HepG2 (cell line): ENCODE results near the gene TMTC1. TPM values are rescaled to one million over a fixed set of nuclear protein-coding genes. Genes with fewer than 3 reads are reported as not detected.

Experiments
- ATAC-seq: fragments of 200-7000 bp; cut with Tn5 transposase; 3 replicates; pipeline ENCODE4 v1.9.1; 2020; ENCODE audit warnings: mild to moderate bottlenecking, moderate library complexity
- BruUV-seq: library from RNA; stranded (reverse); fragments of 400-500 nt; replicated peaks from 2 replicates; lab custom pipeline; 2021; lab: Mats Ljungman, UMichigan
- CTCF ChIA-PET: fragments of 300-600 bp; formaldehyde crosslinking; extraction: SDS; loops from one replicate; lab custom pipeline; 2021; ENCODE audit warnings: low total read pairs, inconsistent platforms, low intra/inter-chr PET ratio; lab: Yijun Ruan, JAX
- POLR2A ChIA-PET: fragments of 350-600 bp; sonication (Branson Sonifier 250); formaldehyde crosslinking; loops from one replicate; lab custom pipeline; 2020; ENCODE audit warnings: antibody characterized with exemption, inconsistent platforms; lab: Yijun Ruan, JAX
- DNase-seq: peaks from one replicate; pipeline ENCODE4 v3.0.0-alpha.2; 2015; ENCODE audit warnings: low spot score
- FAIRE-seq: peaks from 3 replicates; lab custom pipeline; 2011; peaks lifted over from hg19 to GRCh38; lab: Jason Lieb, UNC
- H2AFZ ChIP-seq: one replicate; pipeline ENCODE4 v1.6.1; 2011; ENCODE audit warnings: low read length, inconsistent platforms
- H3K27ac ChIP-seq: fragments of 300-600 bp; 3 replicates; pipeline ENCODE4 v1.8.0; 2011; ENCODE audit warnings: mixed run types, mild to moderate bottlenecking, mixed read lengths, low read length, inconsistent platforms; ENCODE audit not compliant: insufficient read depth; ENCODE audit errors: extremely low read length
- H3K27me3 ChIP-seq, 2 experiments: fragments of 200-600 bp in 1 of 2; 2 replicates in 1 of 2; 3 replicates in 1 of 2; pipeline versions ENCODE4 v1.6.0 to v1.8.0; 2011; ENCODE audit warnings: low read length in 2 of 2, mild to moderate bottlenecking in 2 of 2, moderate library complexity in 2 of 2, inconsistent platforms in 1 of 2; ENCODE audit not compliant: insufficient read depth in 2 of 2, control insufficient read depth in 1 of 2
- H3K36me3 ChIP-seq, 2 experiments: fragments of 200-600 bp in 1 of 2; replicated peaks in 1 of 2; 2 replicates in 1 of 2; 3 replicates in 1 of 2; pipeline versions ENCODE4 v1.5.1 to v1.8.0; 2011; ENCODE audit warnings: low read length in 2 of 2, inconsistent platforms in 1 of 2; ENCODE audit not compliant: insufficient read depth in 2 of 2, control insufficient read depth in 1 of 2
- H3K4me1 ChIP-seq: 2 replicates; pipeline ENCODE4 v1.5.1; 2012; ENCODE audit warnings: low read length, inconsistent platforms; ENCODE audit not compliant: insufficient read depth
- H3K4me2 ChIP-seq: 2 replicates; pipeline ENCODE4 v1.6.0; 2011; ENCODE audit warnings: low read depth, low read length, inconsistent platforms
- H3K4me3 ChIP-seq, 3 experiments: fragments of 200-600 bp in 1 of 3; sonication (generic), shearing (Covaris generic) in 1 of 3; replicated peaks in 1 of 3; 2 replicates each; pipeline ENCODE4 v1.5.1; 2011 to 2016; ENCODE audit warnings: low read length in 3 of 3, inconsistent platforms in 2 of 3, low read depth in 2 of 3, mild to moderate bottlenecking in 2 of 3, control low read depth in 1 of 3, mixed read lengths in 1 of 3; ENCODE audit not compliant: insufficient read depth in 1 of 3
- H3K79me2 ChIP-seq: one replicate; pipeline ENCODE4 v1.6.1; 2011; ENCODE audit warnings: low read length, inconsistent platforms; ENCODE audit not compliant: insufficient read depth
- H3K9ac ChIP-seq: 2 replicates; pipeline ENCODE4 v1.6.0; 2011; ENCODE audit warnings: mild to moderate bottlenecking, low read depth, low read length, inconsistent platforms; ENCODE audit not compliant: insufficient read depth
- H3K9me3 ChIP-seq: 2 replicates; pipeline ENCODE4 v1.5.1; 2012; ENCODE audit warnings: mild to moderate bottlenecking, low read length
- H4K20me1 ChIP-seq: 2 replicates; pipeline ENCODE4 v1.6.0; 2011; ENCODE audit warnings: inconsistent platforms, mild to moderate bottlenecking, low read length, moderate library complexity; ENCODE audit not compliant: insufficient read depth
- HOXA9 ChIP-seq: sonication (generic); formaldehyde crosslinking; IDR thresholded peaks from 2 replicates; pipeline ENCODE4 v1.8.1; 2022; ENCODE audit warnings: missing genetic modification reagents, mild to moderate bottlenecking, moderate library complexity, borderline replicate concordance
- TGIF2 ChIP-seq: IDR thresholded peaks from 2 replicates; pipeline ENCODE4 v1.6.1; 2016; ENCODE audit warnings: control low read depth, missing compliant biosample characterization
- ZNF572 ChIP-seq: sonication (generic); formaldehyde crosslinking; IDR thresholded peaks from 2 replicates; pipeline ENCODE4 v1.5.1; 2020; ENCODE audit warnings: mild to moderate bottlenecking, missing genetic modification reagents
- in situ Hi-C: cut with HindIII; loops from 2 replicates; pipeline ENCODE4 v1.10.0; 2017; ENCODE audit warnings: low pct_unique_long_range_greater_than_20kb; ENCODE audit not compliant: extremely low pct_ligation_motif_present
- intact Hi-C: fragments of 100-400 bp; cut with micrococcal nuclease; formaldehyde crosslinking; loops from one replicate; pipeline ENCODE4 v1.10.0; 2022; ENCODE audit not compliant: unreplicated experiment
- polyA plus RNA-seq, 8 experiments: library from polyadenylated mRNA; depleted of rRNA in 3 of 8; stranded (reverse) in 7 of 8; unstranded in 1 of 8; fragments of >200 nt; fragmentation: Illumina TruSeq in 4 of 8; extraction: Trizol in 4 of 8; gene quantifications; 2 replicates each; pipeline versions ENCODE4 v1.2.1 to v1.2.3, GENCODE V29; 2011 to 2016; ENCODE audit warnings: low read depth in 4 of 8, missing spikeins in 1 of 8, mixed read lengths in 1 of 8; ENCODE audit not compliant: insufficient read depth in 1 of 8
- total RNA-seq, 5 experiments: library from RNA; depleted of rRNA; stranded (reverse); fragments of >200 nt; fragmentation: Illumina TruSeq; extraction: Trizol; gene quantifications; 2 replicates each; pipeline ENCODE4 v1.2.3, GENCODE V29; 2016; ENCODE audit warnings: low read depth in 1 of 5
- TF ChIP-seq, protein P1 (sequence below): sonication (generic); formaldehyde crosslinking; IDR thresholded peaks from 2 replicates; pipeline ENCODE4 v1.4.0; 2020; ENCODE audit warnings: mild to moderate bottlenecking, missing genetic modification reagents
- TF ChIP-seq, protein P2 (sequence below): sonication (generic); formaldehyde crosslinking; IDR thresholded peaks from 2 replicates; pipeline ENCODE4 v1.9.0; 2021; ENCODE audit warnings: missing genetic modification reagents, borderline replicate concordance
- TF ChIP-seq, protein P3 (sequence below): sonication (generic); formaldehyde crosslinking; IDR thresholded peaks from 2 replicates; pipeline ENCODE4 v1.4.0; 2020; ENCODE audit warnings: missing genetic modification reagents
- TF ChIP-seq, protein P4 (sequence below): sonication (generic); formaldehyde crosslinking; IDR thresholded peaks from 2 replicates; pipeline ENCODE4 v1.4.0; 2020; ENCODE audit warnings: low read depth, mild to moderate bottlenecking, missing genetic modification reagents

TMTC1 gene
- total and polyA plus RNA-seq, 2 of the 13 experiments (the other 11 are each of a cell fraction or from before 2014, with no cell fraction given) = 0.69 to 1.8 TPM

DNA sequence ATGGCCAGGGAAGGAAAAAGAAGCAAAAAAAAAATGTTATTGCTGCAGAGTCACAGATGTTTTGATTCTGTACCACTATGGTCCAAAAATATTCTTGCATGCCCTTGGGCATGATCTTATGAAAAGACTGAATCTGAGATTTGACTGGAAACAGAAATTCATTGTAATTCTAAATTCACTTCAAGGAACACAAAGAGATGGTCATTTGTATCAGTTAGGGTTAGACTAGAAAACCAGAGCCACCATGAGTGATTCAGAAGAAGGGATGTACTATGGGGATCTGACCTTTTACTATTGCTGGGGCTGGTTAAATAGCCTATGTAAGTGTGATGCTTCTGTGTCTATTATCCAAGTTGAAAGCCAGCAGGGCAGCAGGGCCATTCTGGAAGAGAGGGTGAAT lies 5.2 kb downstream of the TMTC1 start:
- no peak for FAIRE-seq

More for the DNA sequence above, 5.2 kb downstream of the TMTC1 start:
- ATAC-seq = no peak
- CTCF ChIA-PET = no interaction called here
- no peaks in the 10 kb centered on the region for H3K36me3 ChIP-seq
- no TSS peak for BruUV-seq
- peaks cover 0 to 26% of the 10 kb centered on the region in 2 experiments; a peak in 3 of 5 replicates for H3K27me3 ChIP-seq
- POLR2A ChIA-PET = no interaction called here
- H3K4me1 ChIP-seq = 0 out of 2 replicates have a peak, but pooled peaks cover 10% of the 10 kb centered on the region
- H3K27ac ChIP-seq = no peak overlapping the region
- DNase-seq = no peak
- H4K20me1 ChIP-seq = no peaks in the 10 kb centered on the region
- no peaks in the 10 kb centered on the region for H3K79me2 ChIP-seq
- H3K4me3 ChIP-seq = no peak overlapping the region
- H3K9ac ChIP-seq = no peak overlapping the region
- TF ChIP-seq TGIF2 (CRISPR knock-in tag) = no peak
- no peak for TF ChIP-seq HOXA9 (CRISPR knock-in tag)
- TF ChIP-seq, protein P1, sequence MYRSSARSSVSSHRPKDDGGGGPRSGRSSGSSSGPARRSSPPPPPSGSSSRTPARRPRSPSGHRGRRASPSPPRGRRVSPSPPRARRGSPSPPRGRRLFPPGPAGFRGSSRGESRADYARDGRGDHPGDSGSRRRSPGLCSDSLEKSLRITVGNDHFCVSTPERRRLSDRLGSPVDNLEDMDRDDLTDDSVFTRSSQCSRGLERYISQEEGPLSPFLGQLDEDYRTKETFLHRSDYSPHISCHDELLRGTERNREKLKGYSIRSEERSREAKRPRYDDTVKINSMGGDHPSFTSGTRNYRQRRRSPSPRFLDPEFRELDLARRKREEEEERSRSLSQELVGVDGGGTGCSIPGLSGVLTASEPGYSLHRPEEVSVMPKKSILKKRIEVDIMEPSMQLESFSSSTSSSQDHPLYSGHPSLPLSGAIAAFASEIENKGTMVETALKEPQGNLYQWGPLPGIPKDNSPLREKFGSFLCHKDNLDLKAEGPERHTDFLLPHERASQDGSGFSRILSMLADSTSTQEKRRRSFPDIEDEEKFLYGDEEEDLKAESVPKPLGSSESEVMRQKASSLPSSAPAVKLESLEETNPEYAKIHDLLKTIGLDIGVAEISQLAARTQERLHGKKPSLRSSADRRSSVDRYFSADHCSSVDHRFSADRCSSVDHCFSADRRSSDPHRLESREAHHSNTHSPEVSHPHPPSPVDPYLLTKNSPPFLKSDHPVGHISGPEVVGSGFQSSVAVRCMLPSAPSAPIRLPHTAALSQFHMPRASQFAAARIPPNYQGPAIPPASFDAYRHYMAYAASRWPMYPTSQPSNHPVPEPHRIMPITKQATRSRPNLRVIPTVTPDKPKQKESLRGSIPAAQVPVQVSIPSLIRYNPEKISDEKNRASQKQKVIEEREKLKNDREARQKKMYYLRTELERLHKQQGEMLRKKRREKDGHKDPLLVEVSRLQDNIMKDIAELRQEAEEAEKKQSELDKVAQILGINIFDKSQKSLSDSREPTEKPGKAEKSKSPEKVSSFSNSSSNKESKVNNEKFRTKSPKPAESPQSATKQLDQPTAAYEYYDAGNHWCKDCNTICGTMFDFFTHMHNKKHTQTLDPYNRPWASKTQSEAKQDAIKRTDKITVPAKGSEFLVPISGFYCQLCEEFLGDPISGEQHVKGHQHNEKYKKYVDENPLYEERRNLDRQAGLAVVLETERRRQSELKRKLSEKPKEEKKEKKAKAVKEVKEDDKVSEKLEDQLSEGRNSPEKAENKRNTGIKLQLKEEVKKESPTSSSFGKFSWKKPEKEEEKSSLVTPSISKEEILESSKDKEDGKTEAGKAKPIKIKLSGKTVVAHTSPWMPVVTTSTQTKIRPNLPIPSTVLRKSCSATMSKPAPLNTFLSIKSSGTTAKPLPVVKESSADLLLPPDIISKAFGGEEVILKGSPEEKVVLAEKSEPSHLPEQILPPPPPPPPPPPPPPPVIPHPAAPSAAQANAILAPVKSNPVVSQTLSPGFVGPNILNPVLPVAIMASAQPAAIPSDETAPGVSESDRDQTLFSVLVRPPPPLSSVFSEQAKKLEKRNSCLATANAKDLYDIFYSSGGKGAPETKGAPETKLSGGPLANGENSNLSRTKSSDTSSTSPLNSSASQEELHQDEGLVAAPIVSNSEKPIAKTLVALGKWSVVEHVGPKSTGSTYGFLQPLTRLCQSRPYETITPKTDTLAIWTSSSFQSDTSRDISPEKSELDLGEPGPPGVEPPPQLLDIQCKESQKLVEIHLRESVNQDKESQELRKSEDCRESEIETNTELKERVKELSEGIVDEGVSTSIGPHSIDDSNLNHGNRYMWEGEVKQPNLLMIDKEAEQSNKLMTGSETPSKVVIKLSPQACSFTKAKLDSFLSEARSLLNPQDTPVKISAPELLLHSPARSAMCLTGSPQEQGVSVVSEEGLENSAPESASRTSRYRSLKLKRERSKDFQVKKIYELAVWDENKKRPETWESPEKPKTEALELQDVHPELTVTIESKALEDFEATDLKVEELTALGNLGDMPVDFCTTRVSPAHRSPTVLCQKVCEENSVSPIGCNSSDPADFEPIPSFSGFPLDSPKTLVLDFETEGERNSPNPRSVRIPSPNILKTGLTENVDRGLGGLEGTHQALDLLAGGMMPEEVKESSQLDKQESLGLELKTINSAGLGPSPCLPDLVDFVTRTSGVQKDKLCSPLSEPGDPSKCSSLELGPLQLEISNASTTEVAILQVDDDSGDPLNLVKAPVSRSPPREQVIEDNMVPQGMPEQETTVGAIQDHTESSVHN (CRISPR knock-in tag) = no peak
- TF ChIP-seq, protein P2, sequence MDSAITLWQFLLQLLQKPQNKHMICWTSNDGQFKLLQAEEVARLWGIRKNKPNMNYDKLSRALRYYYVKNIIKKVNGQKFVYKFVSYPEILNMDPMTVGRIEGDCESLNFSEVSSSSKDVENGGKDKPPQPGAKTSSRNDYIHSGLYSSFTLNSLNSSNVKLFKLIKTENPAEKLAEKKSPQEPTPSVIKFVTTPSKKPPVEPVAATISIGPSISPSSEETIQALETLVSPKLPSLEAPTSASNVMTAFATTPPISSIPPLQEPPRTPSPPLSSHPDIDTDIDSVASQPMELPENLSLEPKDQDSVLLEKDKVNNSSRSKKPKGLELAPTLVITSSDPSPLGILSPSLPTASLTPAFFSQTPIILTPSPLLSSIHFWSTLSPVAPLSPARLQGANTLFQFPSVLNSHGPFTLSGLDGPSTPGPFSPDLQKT (CRISPR knock-in tag) = no peak
- TF ChIP-seq, protein P3, sequence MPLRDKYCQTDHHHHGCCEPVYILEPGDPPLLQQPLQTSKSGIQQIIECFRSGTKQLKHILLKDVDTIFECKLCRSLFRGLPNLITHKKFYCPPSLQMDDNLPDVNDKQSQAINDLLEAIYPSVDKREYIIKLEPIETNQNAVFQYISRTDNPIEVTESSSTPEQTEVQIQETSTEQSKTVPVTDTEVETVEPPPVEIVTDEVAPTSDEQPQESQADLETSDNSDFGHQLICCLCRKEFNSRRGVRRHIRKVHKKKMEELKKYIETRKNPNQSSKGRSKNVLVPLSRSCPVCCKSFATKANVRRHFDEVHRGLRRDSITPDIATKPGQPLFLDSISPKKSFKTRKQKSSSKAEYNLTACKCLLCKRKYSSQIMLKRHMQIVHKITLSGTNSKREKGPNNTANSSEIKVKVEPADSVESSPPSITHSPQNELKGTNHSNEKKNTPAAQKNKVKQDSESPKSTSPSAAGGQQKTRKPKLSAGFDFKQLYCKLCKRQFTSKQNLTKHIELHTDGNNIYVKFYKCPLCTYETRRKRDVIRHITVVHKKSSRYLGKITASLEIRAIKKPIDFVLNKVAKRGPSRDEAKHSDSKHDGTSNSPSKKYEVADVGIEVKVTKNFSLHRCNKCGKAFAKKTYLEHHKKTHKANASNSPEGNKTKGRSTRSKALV = no peak
- TF ChIP-seq, protein P4, sequence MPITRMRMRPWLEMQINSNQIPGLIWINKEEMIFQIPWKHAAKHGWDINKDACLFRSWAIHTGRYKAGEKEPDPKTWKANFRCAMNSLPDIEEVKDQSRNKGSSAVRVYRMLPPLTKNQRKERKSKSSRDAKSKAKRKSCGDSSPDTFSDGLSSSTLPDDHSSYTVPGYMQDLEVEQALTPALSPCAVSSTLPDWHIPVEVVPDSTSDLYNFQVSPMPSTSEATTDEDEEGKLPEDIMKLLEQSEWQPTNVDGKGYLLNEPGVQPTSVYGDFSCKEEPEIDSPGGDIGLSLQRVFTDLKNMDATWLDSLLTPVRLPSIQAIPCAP = no peak
- no peak for TF ChIP-seq ZNF572 (CRISPR knock-in tag)
- intact Hi-C loops (no loop called here), in situ Hi-C loops (no loop called here)
- no peak overlapping the region for H2AFZ ChIP-seq
- H3K4me2 ChIP-seq = no peak overlapping the region
- H3K9me3 ChIP-seq = 0 out of 2 replicates have a peak, but pooled peaks cover 10% of the 10 kb centered on the region
